GM06990 (cell line): ENCODE data around the gene COLEC12.

Source experiments
- DNase-seq: peaks from one replicate; pipeline ENCODE4 v3.0.0-alpha.2; 2011; ENCODE audit not compliant: insufficient read length; ENCODE audit errors: extremely low read depth
- H3K27me3 ChIP-seq: replicated peaks from 2 replicates; pipeline ENCODE4 v1.6.0; 2011; ENCODE audit warnings: low read length; ENCODE audit not compliant: control insufficient read depth, insufficient read depth
- H3K36me3 ChIP-seq: 2 replicates; pipeline ENCODE4 v1.5.1; 2011; ENCODE audit warnings: low read length; ENCODE audit not compliant: control insufficient read depth, insufficient read depth
- H3K4me3 ChIP-seq: replicated peaks from 2 replicates; pipeline ENCODE4 v1.5.1; 2011; ENCODE audit warnings: low read depth, mild to moderate bottlenecking, control low read depth, low read length
- CTCF ChIP-seq: IDR thresholded peaks from 2 replicates; pipeline ENCODE4 v1.5.1; 2011; ENCODE audit warnings: low read length, control low read depth, mild to moderate bottlenecking, inconsistent platforms; ENCODE audit not compliant: insufficient read depth, poor library complexity, severe bottlenecking

Gene COLEC12

GRCh38 chr18:500632-501405 lies at the start of gene COLEC12:
TSS of gene COLEC12 (minus strand) at chr18:500701. CDS start at chr18:500514, 187 bp downstream.
- no peaks in the 10 kb centered on the region for H3K36me3 ChIP-seq
- DNase-seq: no peak
- H3K4me3 ChIP-seq: no peak within 1 kb of the TSS
- H3K27me3 ChIP-seq: no peaks in the 10 kb centered on the region; the same call in 1 of the 2 replicates
- TF ChIP-seq CTCF: no peak

- no peaks in the 10 kb centered on the region for H3K27me3 ChIP-seq
- no peak for DNase-seq
- no peak for TF ChIP-seq CTCF
- no peaks in the 10 kb centered on the region for H3K36me3 ChIP-seq
- H3K4me3 ChIP-seq: no peak overlapping the region
Observed at GRCh38 chr18:549967-550366, 49.5 kb upstream of the COLEC12 start.

- TF ChIP-seq CTCF: no peak
- no peaks in the 10 kb centered on the region for H3K36me3 ChIP-seq
- no peak for DNase-seq
- no peak overlapping the region for H3K4me3 ChIP-seq
- no peaks in the 10 kb centered on the region for H3K27me3 ChIP-seq
Observed at GRCh38 chr18:543447-544078, 43.1 kb upstream of the COLEC12 start.

GRCh38 chr18:533995-534601 lies 33.6 kb upstream of the COLEC12 start:
- Histone ChIP-seq H3K4me3 (no peak overlapping the region), H3K27me3 (no peaks in the 10 kb centered on the region), H3K36me3 (no peaks in the 10 kb centered on the region)
- DNase-seq: no peak
- TF ChIP-seq CTCF: no peak

- Histone ChIP-seq H3K27me3 (no peaks in the 10 kb centered on the region), H3K4me3 (no peak overlapping the region), H3K36me3 (no peaks in the 10 kb centered on the region)
- TF ChIP-seq CTCF: no peak
- DNase-seq: no peak
Observed at GRCh38 chr18:532632-533031, 32.1 kb upstream of the COLEC12 start.
